GM21737 (cell line): ENCODE measurements around the gene DDX47.
"Not testable (repeated sequence)": the region's sequence is repeated elsewhere in the genome, so short reads cannot be mapped to it uniquely, and the experiment has no call there.

ENCODE experiments used
- ATAC-seq: cut with Tn5 transposase; IDR thresholded peaks from one replicate; pipeline ENCODE4 v1.9.1; 2021; ENCODE audit warnings: mild to moderate bottlenecking, moderate library complexity; ENCODE audit not compliant: unreplicated experiment

Gene DDX47

GRCh38 chr12:12871587-12872138 is 58.5 kb downstream of the DDX47 start:
- ATAC-seq: no peak

- ATAC-seq: no peak
These were observed 59.2 kb downstream of the DDX47 start for GRCh38 chr12:12872139-12872933.

- no peak for ATAC-seq
These were observed 59.8 kb downstream of the DDX47 start for GRCh38 chr12:12872934-12873275.

GRCh38 chr12:12874029-12874428 is 60.9 kb downstream of the DDX47 start:
- no peak for ATAC-seq

- ATAC-seq: not testable (repeated sequence)
These were observed 62.2 kb downstream of the DDX47 start for GRCh38 chr12:12875301-12875700.

- no peak for ATAC-seq
These were observed 64.1 kb downstream of the DDX47 start for GRCh38 chr12:12877153-12877768.

DNA sequence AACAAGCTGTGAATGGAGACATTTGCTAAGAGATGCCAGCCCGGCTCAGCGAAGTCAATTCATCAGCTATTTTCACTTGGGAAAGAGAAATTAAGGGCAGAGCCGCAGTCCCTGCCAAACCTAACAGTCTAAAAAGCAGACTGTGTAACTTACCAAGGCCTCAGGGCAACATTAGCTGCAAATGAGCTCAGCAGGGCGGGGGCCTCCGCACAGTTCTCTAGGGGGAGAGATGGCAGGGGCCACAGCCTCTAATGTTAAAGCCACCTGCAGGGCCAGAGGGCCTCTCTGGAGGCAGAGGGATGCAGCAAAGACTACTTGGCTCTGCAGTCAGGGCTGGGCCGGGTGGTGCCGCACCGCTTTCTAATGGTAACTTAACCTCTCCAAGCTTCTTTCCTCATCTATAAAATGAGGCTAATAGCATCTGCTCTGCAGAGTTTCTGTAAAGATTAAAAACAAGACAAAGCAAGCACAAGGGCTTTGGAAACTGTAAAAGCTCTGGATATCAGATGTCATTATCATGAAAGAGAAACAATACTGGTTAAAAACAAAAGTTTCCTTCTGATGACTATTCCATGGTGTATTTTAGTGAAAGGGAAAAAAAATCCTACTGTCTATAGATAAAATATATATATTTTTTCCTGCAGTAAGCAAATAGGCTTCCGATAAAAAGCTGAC is 64.8 kb downstream of the DDX47 start:
- ATAC-seq: no peak
